Measurements from ENCODE around the gene SPOP.

DNA sequence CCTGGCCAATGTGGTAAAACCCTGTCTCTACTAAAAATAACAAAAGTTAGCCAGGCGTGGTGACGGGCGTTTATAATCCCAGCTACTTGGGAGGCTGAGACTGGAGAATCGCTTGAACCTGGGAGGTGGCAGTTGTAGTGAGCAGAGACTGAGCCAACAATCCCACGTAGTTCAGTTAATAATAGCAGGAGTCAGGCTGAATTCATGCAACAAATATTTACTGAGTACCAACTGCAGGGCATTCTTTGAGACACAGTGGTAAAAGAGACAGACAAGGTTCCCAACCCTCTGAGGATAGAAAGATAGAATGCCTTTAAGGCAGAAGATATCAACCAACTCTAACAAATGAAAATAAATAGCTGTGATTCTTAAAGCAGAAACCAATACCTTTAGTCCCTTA, 39.1 kb downstream of the SPOP start:
- TF ChIP-seq NR2C2 (CRISPR knock-in tag; IDR thresholded peaks at IDR 0.05) = no peak
- no peak for TF ChIP-seq NR2C2 (tag; IDR thresholded peaks at IDR 0.05)
- no peak for TF ChIP-seq SMAD1 (IDR thresholded peaks at IDR 0.05; ENCODE audit: low read depth, low read length, partially characterized antibody)
- no peak for TF ChIP-seq E2F6 (IDR thresholded peaks at IDR 0.05; ENCODE audit: borderline replicate concordance in 1 of 2, extremely low read depth in 1 of 2, insufficient read depth in 1 of 2, insufficient read length in 1 of 2, low read depth in 1 of 2, low read length in 1 of 2, poor library complexity in 1 of 2, severe bottlenecking in 1 of 2)
- no peak for TF ChIP-seq FIP1L1 (IDR thresholded peaks at IDR 0.05; ENCODE audit: low read depth, low read length, poor library complexity, severe bottlenecking)
- TF ChIP-seq POLR2A (conservative IDR thresholded peaks at IDR 0.05) = no peak
- no peak for TF ChIP-seq CHD4 (IDR thresholded peaks at IDR 0.05; ENCODE audit: insufficient read depth, insufficient replicate concordance, low read depth, low read length, poor library complexity, severe bottlenecking)
